Measurements from ENCODE around the gene DSCAML1.
"Not testable (repeated sequence)": the region's sequence is repeated elsewhere in the genome, so short reads cannot be mapped to it uniquely, and the experiment has no call there.

DSCAML1 gene

DNA sequence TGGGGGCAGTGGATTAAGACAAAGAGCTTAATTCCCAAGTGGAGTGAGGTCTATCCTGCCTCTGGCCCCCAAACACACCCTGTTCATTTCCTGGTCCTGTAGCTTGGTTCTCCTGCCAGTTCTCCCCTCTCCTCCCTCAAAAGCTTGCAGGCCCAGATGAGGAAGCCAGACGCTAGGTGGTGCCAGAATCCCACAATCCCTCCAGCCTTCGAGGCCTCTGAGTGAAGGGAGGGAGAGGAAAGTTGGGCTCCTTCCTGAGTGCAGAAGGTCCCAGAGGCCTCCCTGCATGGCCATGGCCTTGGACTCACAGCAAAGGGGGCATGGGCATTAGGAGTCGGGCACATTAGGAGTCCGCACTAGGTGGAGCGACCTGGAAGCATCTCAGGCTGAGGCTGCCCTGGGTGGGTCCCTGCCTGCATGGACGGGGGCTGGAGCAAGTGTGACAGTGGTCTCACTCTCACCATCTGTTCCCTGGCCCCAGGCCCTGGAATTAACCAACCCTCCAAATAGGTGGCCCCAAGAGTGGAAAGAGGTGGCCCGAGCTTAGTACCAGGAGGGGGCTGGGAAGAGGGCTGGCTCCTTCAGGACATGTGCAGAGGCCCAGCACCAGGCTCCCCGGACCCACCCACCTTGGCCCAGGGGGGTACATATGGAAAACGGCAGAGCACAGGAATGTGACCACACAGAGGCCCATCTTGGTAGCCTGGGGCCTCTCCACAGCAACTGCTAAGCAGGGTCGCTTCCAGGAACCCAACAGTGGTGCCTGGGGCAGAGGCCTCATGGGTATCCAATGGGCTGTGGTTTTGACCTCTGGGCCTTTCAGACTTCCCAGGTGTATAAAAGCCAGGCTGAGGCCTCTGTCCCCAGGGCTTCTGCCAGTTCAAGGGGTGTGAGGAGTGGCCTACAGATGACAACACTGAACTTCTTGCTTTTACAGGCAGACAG, 22.4 kb upstream of the DSCAML1 start:
- peak; percentile 29 for DNase-seq

DNA sequence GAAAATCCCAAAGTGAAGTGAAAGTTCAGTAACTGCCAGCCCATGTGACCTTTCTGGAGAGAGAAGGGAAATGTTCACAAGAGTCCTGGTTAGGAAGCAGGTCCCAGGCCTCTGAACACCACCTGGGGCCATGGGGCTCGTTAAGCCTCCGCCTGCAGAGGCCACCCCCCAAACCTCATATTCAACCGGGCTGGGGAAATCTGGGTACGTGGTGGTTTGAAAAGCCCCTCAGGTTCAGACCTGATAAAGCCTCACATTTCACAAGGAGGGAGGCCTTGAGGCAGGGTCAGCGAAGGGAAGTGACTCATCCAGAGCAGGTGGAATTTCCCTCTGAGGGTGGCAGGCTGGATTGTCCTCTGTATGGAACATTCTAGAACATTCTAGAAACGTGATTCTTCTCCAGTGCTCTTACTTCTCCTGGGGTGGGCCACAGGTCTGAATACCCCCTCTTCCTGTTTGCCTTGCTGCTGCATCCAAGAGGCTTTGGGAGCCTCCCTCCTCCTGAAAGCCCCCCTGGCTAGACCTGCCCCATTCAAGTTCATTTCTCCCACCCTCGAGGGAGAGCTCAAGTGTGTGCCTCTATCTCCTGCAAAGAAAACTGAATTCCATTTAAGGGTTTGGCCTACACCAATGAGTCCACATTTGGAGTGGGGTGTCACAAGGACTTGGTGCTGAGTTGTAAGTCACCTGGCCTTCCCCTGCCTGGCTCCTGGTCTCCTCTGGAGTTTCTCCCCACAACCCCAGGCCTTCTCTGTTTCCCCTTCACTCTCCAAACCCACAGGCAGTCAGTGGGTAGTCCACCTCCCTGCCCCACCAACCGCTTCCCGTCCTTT, 21.2 kb upstream of the DSCAML1 start:
- DNase-seq, result peak; percentile 62

DNA sequence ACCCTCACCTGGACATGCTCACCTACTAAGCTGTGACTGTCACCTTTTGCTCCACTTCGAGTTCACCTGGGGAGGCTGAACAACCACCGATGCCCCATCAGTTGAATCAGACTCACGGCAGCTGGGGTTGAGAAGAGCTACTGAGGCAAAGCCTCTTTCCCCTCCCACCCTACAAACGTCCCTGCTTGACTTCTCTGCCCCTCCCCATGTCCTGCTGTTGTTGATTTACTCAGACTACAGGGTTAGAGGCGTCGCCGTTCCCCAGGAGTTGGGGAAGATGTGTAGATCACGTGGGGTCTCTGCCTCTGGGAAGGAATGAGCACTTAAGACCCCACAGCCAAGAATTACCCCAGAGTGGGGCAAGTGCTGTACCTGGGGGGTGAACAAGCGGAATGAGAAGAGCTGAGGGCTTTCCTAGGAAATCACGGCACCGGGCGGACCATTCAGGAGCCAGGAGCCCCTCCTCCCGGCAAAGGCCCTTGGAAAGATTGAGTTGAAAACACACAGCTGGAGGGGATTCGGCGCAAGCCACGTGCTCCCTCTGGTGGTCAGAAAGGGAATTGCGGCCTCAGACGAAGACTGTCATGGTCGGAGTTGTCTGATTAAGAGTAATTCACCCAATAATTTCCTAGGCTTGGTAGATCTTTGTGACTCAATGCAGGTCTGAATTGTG, 20.5 kb upstream of the DSCAML1 start:
- peak; percentile 94 for DNase-seq

DNA sequence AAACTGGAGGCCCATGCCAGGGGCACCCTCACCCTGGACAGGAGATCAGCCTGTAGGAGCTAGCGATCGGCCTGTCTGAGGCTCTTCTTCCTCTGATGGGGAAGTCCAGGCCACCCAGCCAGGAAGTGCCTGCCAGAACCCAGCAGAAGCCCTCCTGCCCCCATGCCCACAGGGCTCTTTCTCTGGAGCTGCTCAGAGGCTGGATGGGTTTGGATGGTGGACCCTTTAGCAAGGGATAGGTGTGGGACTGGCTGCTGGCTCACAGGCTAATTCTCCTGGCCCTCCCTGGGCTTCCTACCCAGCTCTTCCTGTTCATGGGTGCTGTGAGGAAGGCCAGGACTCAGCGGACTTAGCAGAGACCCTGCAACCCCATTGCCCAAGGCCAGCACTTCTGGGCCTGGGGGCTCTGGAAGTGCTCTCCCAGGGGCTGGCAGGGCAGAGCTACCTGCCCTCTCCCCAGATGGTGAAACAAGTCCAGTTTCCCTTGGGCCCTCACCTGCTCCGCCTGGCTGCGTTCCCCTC, 19.9 kb upstream of the DSCAML1 start:
- no peak for DNase-seq

DNA sequence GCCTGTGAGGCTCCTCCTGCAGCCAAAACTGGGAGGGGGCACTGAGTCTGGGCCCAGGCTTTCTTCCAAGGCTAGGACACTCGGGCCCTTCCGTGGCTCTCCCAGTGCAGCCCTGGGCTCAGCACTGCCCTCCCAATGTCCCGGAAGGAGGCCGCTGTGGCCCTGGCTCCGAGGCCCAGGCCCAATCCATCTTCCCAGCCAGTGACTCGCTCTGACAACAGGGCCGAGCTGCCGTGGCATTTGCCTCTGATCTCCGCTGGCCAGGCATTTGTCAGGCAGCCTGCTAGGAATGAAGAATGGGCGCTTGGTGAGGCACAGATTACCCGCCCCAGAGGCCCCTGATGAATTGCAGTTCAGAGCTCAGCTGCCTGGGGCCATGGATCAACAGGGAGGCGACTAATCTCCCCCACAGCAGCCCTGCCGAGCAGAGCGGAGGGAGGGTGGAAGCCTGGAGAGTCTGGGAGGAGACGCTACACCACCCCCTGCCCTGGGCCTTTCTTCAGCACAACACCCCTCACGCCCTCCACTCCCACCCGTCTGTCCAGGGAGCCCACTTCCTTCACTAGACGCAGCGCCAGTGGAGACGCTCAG, 19.2 kb upstream of the DSCAML1 start:
- DNase-seq, result no peak

DNA sequence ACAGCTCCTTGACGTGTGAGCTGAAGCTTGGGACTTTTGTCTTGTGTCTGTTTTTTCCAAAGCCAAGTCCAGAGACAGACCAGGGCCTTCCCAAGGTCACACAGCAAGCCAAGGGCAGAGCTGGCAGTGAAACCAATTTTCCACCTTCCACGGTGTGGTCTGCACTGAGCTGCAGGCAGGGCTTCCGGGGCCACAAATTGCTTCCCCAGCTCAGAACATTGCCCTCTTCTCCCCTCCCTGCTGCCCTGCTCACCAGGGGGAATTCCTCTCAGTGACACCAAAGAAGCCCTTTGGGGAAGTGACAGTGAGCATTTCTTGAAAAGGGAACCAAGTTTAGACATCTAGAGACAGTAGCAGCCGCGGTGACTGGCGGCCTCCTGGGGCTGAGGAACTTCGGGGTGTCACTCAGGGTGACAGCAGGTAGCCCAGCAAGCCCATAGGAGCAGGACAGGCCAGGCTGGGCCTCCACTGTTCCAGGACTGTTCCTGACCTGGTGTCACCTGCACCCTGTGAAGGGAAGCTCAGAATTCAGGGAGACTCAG, 18.3 kb upstream of the DSCAML1 start:
- peak; percentile 74 for DNase-seq

DNA sequence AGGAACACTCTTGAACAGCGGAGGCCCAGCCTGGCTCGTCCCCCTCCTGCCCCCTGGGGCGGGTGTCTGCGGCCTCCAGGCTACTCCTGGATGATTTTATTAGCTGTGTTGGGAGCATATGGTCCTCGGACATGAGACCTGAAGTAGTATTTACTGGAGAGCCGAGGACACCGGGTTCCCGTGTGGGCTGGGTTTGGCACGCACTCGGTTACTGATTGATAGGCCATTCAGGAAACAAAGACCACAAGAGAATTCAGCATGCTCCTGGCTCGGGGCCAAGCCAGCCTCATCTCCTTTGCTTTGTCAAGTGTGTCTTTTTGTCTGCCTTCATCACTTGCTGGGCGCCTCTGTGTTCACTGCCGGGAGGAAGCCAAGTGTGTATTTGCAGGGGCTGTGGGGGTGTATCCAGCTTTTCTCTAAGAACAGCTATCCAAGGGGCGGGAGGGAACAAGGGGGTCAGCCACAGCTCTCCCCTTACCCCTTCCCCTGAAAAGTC, 17.8 kb upstream of the DSCAML1 start:
- peak; percentile 84 for DNase-seq

DNA sequence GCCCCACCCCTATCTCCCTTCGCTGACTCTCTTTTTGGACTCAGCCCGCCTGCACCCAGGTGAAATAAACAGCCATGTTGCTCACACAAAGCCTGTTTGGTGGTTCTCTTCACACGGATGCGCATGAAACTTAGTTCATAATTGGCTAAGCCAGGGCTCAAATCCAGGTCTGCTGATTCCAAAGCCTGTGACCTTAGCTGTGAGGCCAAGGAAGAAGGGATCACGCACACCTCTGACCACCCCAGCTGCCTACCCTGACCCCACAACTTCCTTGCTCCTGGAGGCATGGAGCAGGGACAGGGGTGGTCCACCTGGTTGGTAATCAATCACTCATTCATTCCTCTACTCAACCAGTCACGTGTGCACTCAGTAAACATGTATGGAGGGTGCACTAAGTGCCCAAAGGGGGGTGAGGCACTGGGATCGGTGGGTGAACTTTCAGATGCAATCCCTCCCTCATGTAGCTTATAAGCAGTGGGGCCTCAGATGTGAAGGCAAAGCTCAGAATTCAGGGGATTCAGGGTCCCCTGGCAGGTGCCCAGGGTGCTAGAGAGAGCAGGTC, 17.3 kb upstream of the DSCAML1 start:
- DNase-seq, result no peak

DNA sequence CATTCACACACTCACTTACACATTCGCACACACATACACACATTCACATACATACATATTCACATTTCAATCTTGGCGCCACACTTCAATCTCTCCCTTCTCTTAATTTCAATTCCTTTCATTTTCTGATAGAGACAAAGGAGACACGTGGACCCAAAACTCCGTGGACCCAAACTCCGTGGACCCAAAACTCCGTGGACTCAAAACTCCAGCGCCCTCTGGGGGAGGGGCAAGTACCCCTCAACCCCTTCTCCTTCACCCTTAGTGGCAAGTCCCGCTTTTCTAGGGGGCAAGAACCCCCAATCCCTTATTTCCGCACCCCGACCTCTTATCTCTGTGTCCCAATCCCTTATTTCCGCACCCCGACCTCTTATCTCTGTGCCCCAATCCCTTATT, 13.0 kb upstream of the DSCAML1 start:
- DNase-seq, result not testable (repeated sequence)

DNA sequence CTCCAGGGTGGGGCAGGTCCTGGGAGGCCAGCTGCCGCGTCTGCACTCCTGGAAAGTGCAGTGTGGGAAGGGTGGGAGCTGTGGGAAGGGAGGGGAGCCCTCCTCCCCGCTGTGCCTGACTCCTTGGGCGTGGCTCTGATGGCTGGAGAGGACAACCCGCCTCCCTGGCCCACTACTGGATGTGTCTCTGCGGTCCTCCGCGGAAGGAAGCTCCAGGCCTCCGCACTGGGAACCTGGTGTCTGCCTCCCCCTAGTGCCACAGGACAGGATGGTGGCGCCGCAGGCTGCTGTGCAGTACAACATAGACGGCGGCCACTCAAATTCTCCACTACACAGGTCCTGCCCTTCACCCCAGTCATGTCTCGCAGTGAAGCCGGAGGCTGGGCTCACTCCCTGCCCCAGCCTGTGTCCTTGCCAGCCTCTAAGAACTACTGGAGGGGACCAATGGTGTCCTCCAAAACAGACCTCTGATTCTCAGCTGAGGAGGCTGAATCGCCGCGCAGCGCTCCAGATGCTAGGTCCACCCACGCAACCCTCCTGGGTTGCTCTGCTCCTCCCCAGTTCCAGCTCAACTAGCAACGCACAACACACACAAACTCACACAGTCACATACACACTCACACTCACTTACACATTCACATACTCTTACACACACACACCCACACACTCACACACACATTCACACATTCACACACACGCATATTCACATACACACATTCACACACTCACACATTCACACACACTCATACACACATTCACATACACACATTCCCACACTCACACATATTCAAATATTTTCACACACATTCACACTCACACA, 12.4 kb upstream of the DSCAML1 start:
- peak; percentile 75 for DNase-seq

DNA sequence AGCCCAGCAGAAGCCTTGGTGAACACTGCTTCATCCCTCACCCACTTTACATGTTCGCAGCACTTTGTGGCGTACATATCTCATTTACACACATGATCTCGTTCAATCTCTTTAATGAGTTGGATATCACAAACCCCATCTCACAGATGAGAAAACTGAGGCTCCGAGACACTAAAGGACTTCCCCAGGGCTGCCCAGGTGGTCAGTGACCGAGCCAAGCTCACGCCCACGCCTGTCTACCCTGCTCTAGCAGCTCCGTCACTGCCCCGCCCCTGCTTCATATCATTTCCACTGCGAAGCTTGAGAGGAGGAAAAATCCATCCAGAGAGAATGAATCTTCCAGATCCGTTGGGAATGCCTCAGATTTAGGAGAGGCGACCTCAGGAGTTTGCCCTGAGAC, 11.8 kb upstream of the DSCAML1 start:
- DNase-seq, result no peak

DNA sequence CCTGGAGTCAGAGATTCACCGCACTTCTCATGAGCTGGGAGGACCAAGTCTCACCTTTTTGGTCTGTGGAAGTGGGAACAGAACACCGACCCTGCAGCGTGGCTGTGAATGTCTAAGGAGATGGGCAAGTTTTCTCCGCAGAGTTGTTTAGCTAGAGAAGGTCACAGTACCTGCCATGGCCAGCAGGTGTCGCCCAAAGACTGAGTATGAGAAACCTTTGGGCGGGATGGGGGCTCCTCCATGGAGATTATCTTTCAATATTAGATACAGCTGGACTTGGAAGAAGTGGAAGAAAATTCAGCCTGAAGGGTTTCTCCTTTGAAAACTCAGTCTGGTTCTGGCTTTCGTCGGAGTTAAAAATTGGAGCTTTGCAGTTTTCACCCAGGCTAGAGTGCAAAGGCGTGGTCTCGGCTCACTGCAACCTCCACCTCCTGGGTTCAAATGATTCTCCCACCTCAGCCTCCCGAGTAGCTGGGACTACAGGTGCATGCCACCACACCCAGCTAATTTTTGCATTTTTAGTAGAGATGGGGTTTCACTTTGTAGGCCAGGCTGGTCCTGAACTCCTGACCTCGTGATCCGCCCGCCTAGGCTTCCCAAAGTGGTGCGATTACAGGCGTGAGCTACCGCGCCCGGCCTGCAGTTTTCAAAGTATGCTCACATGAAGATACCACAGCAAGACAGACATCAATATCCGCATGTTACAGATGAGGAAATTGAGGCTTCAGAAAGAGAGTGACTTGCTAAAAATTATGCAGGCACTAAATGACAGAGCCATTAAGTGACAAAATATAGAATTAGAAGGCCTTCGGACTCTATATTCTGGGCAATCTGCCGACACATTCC, 10.7 kb upstream of the DSCAML1 start:
- peak; percentile 87 for DNase-seq

DNA sequence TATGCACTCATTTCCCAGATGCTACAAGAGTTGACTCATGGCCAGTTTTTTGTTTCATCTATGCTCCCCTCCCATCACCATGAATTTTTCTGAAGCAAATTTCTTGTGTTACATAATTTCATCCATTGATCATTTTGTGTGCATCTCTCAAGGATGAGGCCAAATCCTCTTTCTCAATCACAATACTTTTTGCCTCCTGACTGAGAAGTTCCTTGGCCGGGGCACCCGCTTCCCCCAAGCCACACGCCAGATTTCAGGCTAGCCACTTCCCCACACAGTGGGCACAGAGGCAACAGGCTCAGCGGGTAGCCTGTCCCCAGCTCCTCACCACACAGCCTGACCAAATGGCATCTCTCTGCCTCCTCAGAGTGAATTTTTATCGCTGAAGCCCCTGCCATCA, 9.8 kb upstream of the DSCAML1 start:
- DNase-seq, result no peak

DNA sequence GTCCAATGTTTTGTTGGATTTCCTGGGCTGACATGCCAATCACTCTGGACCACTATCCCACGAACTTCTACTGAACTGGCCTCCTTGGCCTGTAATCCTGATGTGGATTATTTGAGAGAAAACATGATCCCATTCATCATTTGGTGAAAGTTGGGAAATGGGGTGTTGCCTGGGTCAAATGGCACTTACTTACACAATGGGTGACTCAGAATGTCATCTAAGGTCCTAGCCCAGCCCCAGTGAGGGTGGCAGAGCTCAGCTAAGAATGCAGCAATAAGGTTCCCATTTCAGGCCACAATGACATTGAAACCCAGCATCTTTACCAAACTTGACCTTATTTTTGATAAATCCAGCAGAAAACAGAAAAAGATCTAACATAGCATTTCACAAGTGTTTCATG, 8.0 kb upstream of the DSCAML1 start:
- no peak for DNase-seq

DNA sequence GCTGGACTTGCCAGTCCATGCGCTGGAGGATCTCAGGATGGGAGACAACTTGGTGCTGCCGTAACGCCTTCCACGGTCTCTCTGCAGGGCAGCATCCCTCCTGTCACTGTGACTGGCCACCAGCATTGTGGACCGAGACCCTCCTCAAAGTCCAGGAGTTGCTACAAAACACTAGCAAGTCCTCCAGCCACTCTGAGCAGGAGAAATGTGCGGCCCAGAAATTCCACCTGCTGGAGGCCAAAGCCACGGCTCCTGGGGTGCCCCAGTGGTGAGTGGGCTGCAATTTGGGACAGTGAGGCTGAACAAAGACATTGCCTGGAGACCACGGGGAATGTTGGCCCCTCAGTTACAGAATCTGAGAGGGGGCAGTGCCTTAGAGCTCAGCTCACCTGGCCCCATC, 6.9 kb upstream of the DSCAML1 start:
- no peak for DNase-seq

DNA sequence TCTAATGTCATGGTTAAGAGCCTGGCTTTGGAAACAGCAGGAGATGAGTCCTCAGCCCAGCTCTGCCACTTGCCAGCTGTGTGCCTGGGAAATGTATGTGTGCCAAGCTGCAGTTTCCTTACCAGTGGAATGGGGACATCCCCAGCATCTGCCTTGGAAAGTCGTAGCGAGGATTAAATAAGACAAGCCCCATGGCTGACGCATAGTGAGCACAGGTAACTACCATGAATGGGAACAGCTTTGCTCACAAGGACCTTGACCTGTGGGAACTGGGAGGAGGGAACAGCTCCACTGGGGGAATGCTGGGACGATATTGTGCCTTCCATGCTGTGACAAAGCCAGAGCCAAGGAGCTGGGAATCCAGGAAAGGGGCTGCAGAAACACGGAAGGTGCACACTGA, 2.6 kb upstream of the DSCAML1 start:
- no peak for DNase-seq

DNA sequence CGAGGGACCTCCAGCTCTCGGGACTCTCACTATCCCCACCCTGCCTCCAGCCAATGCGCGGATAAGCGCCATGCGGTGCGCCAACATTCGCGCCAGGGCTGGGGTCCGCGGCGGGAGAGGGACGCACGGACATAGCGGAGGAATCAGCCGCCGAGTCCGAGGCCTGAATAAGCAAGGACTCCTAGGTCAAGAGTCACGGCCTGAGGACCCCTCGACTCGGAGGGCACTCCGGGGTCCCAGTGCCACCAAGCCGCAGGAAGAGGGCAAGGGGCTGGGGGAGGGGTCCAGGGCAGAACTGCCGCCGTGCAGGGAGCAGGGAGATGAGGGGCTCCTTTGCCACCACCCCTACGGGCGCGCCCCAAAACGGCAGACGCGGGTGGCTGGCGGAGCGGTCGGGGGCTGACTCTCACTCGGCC, 552 bp downstream of the DSCAML1 start:
- DNase-seq, result no peak

DNA sequence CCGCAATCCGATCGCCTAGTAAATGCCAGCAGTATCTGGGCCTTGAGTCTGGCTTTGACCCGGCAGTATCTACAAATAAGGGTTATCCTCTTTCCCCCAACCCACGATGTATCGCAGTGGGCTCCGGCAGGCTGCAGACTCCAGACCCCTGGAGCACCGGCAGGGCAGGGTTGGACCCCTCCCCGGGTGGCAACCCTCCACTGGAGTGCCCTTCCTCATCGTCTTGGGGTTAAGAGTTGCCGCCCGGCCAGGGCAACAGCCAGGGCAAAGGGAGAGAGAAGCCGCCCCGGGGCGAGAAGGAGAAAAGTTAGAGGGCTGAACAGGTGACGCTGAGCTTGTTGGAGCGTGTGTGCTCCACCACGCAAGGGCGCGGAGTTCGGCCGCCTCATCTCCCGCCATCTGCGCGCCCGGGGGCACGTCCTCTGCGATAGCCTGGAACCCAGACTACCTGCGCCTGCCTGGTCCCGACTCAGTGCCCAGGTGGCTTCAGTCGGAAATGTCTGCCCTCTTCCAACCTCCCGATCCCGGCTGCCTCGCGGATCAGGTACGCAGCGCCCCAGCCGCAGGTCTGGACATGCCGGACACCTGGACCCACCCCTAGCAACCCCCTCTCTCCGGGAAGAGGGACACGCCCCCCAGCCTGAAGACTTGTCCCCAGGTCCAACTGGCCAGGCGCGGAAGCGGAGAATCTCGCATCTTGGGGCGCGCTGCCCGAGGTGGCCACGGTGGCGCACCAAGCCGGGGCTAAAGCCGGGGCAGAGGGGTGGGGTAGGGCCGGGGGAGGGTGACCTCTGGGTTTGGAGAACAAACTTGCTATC, 1.2 kb downstream of the DSCAML1 start:
- DNase-seq, result no peak

Data from activated CD4-positive, alpha-beta T cell treated with anti-CD3 and anti-CD28 coated beads for 48 hours (primary cell).